Fibroblast of skin of scalp (primary cell): ENCODE data around the gene BICRAL. TPM values are rescaled to one million over a fixed set of nuclear protein-coding genes. Genes with fewer than 3 reads are reported as not detected.
A peak's percentile ranks its signal among the peaks of the same experiment; 100 is the strongest.
"Not testable (repeated sequence)": the region's sequence is repeated elsewhere in the genome, so short reads cannot be mapped to it uniquely, and the experiment has no call there.

ENCODE experiments used
- DNase-seq: peaks from one replicate; pipeline ENCODE4 v3.0.0-alpha.2; 2013
- polyA plus RNA-seq, 2 experiments: library from polyadenylated mRNA; unstranded; fragments of 120-200 nt; gene quantifications; one replicate each; pipeline ENCODE4 v1.2.1, GENCODE V29; 2013; ENCODE audit not compliant: insufficient read length in 2 of 2

Gene BICRAL, protein sequence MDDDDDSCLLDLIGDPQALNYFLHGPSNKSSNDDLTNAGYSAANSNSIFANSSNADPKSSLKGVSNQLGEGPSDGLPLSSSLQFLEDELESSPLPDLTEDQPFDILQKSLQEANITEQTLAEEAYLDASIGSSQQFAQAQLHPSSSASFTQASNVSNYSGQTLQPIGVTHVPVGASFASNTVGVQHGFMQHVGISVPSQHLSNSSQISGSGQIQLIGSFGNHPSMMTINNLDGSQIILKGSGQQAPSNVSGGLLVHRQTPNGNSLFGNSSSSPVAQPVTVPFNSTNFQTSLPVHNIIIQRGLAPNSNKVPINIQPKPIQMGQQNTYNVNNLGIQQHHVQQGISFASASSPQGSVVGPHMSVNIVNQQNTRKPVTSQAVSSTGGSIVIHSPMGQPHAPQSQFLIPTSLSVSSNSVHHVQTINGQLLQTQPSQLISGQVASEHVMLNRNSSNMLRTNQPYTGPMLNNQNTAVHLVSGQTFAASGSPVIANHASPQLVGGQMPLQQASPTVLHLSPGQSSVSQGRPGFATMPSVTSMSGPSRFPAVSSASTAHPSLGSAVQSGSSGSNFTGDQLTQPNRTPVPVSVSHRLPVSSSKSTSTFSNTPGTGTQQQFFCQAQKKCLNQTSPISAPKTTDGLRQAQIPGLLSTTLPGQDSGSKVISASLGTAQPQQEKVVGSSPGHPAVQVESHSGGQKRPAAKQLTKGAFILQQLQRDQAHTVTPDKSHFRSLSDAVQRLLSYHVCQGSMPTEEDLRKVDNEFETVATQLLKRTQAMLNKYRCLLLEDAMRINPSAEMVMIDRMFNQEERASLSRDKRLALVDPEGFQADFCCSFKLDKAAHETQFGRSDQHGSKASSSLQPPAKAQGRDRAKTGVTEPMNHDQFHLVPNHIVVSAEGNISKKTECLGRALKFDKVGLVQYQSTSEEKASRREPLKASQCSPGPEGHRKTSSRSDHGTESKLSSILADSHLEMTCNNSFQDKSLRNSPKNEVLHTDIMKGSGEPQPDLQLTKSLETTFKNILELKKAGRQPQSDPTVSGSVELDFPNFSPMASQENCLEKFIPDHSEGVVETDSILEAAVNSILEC
- polyA plus RNA-seq (2013, experiment 1 of 2; ENCODE audit: insufficient read length): 6.4 TPM
- polyA plus RNA-seq (2013, experiment 2 of 2; ENCODE audit: insufficient read length): 7.0 TPM

DNA sequence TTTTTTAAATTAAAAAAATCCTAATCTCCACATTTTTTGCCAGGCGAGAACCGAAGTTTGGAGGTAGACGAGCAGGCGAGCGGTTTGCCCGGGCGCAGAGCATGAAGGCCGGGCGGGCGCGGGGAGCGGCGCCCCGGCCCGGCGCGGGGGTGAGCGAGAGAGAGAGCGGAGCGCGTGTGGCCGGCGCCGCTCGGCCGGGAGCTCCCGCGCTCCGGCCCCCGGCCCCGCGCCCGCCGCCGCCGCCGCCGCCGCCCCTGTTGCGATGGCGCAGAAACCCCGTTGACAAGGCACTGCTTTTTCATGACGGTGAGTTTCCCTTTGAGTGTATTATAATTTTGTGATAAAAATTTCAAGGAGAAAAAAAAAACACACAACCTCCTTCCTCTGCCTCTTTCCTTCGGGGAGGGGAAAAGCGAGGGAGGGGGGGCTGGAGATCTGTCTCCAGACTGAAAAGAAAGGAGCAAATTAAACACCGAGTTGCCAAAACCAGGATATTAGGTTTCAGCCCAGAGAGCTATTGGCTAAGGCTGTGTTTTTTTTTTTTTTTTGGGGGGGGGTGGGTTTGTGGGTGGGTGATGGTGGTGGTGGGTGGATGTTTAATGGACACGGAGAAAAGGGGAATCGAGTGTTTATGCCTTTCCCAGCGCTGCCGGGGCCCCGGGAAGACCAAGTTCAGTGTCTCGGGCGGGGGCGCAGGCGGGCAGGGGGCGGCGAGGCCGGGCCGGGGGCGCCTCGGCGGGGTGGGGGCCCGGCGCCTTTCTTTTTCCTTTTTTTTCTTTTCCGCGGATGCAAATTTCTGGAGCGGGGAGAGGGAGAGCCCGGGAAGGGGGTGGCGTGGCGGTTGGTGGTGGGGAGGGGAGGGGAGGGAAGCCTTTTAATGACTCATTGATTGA, at the start of gene BICRAL:
TSS of gene BICRAL (plus strand) at position 257 of the 893 bp plus-strand sequence. CDS start 39,971 bp downstream, outside the sequence.
- peak; percentile 91 for DNase-seq

DNA sequence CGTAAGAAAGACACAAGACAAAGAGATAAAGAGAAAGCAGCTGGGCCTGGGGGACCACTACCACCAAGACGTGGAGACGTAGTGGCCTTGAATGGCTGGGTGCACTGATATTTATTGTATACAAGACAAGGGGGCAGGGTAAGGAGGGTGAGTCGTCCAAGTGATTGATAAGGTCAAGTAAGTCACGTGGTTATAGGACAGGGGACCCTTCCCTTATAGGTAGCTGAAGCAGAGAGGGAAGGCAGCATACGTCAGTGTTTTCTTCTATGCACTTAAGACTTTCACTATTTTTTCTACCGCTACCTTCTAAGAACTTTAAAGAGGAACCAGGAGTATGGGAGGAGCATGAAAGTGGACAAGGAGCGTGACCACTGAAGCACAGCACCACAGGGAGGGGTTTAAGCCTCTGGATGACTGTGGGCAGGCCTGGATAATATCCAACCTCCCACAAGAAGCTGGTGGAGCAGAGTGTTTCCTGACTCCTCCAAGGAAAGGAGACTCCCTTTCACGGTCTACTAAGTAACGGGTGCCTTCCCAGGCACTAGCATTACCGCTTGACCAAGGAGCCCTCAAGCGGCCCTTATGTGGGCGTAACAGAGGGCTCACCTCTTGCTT, 47.9 kb upstream of the BICRAL start:
- not testable (repeated sequence) for DNase-seq

DNA sequence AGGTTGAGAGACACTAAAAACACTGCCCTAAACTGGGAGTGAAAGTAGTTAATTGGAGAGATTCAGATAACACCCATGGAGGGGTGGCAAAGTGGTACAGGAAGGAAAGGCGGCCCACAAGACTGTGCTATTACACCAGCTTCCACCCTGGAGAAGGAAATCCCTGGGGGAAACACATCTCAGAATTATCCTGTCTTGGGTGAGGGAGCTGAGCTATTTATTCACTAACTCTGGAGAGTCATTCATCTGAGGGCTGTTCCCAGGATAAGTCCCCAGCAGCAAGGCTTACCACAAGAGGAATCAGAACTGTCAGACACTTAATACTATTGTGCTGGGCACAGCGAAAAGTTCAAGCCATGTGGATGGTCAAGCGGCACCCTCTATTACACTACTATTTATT, 45.9 kb upstream of the BICRAL start:
- DNase-seq: no peak

DNA sequence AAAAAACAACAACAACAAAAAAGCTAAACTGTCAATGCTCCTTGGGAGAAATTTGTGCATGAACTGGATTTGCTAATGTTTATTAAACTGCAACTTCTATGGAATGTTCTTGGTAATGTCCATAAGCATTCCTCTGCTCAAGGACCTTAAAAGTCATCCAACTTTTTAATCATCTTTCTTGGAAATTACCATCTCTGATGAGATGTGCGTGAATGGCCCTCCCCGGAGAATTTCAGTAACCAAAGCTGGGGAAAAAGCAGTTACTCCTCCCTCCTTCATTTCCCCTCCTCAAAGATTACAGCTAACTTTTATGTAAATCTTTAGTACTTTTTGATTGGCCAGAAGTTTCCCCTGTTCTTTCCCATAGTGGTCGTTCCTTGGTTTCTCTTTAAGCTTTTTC, 41.1 kb upstream of the BICRAL start:
- no peak for DNase-seq

DNA sequence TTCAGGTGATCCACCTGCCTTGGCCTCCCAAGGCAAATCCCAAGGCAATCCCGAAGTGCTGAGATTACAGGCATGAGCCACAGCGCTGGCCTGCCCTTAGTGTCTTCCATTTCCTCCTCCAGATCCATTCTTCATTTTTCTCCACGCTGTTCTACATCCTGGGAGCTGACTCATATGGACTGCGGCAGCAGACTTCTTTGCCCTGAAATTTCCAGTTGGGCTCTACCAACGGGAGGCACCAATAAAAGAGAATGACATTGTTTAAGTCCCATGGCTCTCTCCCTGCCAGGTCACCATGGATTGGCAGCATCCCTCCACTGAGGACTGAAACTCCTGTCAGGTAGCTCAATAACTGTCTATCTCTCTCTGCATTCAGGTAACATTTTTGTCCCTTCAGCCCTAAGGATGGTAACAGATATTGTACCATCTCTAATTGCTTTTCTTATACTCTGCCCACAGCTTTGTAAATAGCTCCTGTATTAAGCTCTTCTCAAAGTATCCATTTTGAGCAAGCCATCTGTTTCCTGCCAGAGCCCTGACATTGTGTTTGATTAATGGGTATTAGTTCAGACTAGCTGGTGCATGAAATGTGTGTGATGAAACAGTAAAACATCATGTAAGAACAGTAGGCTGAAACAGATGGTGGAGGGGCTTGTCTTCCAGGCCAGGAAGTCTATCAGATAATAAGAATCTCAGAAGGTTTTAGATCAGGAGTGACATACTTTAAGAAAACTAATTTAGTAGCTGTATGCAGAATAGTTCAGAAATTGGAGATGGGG, 39.5 kb upstream of the BICRAL start:
- DNase-seq: no peak

DNA sequence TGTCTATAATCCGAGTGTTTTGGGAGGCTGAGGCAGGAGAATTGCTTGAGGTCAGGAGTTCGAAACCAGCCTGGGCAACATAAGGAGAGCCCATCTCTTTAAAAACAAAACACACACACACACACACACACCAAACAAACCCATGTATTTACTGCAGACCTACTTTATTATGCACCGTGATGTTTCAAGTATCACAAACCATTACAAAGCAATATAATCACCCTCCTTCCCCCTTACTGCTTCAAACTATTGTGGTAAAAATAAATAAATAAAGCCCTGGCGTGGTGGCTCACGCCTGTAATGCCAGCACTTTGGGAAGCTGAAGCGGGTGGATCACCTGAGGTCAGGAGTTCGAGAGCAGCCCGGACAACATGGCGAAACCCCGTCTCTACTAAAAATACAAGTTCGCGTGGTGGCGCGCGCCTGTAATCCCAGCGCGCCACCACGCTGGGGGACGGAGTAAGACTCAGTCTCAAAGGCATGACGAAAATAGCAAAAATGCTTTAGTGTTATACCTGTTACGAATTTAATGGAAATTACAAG, 37.4 kb upstream of the BICRAL start:
- no peak for DNase-seq

DNA sequence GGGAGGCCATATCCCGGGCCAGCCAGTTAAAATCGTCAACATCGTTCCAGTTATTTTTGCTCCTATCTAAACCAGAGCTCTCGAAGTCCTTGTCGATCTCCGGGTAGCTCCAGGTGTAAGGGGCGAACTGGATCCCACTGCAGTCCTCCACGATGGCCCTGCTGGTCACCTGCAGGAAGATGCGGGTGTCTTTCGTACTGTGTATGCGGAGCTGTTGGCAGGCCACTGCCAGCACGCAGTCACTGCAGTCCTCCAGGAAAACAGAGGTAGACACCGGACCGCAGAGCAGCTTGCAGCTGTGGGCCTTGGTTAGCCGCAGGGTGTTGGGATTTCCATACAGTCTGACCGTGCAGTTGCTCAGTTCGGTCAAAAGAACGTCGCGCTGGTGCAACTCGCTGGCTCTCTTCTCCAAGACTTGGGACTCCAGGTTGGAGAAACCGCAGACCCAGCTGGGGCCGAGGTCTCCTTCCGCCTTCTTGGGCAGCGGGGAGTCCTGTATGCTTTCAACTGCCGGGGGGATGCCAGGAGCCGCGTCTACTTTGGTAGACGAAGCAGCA, 36.7 kb upstream of the BICRAL start:
- no peak for DNase-seq

DNA sequence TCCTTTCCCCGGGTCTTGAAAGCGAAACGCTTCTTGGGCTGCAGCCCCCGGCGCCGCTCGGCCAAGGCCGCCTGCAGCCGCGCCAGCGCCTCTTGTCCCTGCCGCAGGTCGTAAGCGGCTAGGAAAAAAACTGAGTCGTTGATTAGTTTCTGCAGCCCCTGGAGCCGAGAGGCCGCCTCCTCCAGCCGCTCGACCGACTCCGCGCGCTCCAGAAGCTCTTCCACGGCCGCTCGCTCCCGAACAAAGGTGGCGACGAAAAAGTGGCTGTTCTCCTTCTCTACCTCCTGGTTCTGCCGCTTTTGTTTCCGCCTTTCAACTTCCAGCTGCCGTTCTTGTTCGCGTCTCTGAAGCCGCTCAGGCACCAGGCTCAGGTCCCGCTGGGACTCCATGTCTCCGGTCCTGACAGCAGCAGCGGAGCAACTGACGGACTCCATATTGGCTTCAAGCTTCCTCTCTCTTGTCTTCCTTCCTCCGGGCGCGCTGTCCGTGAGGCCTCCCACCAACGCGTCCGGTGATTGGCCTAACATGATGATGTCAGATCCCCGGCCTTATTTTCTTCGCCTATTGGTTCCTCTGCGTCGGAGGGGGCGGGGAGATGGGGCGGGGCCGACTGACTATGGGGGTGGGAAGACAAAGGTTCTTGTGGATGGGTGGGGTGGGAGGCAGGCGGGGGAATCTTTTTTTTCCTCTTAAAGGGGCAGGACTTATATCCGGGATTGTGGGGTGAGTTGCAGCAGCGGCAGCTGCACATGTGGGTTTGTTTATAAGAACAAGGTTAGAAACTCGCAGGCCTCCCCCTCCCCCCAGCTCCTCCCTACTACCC, 36.0 kb upstream of the BICRAL start, which contains the start of gene TBCC:
TSS of gene TBCC (minus strand) at position 464 of the 823 bp plus-strand sequence. CDS start at position 434, 30 bp downstream.
- peak; percentile 99 for DNase-seq

DNA sequence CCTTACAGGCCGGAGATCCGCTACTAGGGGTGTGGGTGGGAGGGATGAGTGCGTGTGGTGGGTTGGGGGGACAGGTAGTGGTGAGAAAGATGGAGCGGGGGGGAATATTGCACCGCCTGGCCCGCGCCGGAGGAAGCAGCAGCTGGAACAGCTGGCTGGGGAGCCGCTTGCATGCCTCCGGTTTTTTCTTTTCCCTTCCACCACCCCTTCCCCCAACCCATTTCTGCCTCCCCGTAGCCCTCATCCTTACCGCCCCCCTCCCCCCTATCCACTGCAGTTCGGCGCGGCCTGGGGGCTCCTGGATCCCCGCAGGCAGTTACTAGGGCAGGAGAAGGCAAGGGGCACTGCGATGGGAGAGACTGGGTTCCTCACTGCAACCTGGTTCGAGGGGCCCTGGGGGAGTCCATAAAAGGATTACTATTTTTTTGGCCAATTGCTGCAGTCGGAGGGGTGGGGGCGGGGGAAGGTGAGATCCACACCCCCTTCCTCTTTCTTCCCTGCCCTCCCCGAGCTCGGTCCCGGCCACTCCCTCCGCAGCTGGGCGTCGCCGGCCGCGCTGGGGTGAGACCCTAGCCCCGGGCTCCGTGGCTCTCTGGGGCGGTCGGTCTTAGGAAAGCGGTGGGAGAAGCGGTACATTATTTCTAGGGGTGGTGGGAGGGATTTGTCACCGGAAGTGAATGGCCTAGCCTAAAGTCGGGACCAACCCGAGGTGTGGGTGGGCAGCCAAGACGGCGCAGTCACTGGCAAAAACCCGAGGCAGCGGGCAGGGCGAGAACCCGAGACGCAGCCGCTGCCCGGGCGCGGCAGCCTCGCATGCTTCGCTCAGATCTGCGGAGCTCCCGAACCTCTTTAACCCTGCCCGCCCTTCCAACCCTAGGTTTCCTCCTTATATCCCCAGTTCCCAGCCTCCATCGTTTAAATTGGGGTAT, 35.1 kb upstream of the BICRAL start:
- peak; percentile 95 for DNase-seq

DNA sequence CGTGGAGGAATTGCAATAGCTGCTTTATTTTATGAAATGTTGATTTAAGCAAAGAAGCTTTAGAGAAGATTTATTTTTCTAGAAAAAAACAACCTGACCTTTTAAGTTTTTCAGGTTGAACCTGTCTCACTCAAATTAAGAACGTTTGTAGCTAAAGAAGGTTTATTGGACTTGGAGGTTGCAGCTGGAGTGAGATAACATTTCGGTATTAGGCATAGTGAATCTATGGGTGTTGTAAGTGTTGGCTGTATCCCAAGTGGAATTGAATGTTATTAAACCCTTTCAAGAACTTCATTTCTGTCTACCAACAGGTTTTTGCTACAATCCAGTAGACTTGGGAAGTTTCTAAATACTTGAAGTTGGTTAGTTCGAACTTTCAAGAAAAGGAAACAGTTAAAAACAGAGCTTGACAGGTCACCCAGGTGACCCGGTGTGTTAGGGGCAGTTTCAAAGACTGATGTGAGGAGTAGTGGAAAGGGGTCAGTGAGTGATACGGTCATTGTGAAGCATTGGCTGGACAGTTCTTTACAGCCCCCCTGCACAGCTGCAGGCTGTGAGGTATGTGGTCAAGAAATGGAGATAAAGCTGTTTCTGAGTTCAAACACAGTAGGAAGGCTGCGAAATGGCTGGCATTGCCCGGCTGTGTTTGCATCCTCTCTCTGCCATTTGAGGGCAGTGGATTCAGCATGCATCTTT, 33.5 kb upstream of the BICRAL start:
- no peak for DNase-seq

DNA sequence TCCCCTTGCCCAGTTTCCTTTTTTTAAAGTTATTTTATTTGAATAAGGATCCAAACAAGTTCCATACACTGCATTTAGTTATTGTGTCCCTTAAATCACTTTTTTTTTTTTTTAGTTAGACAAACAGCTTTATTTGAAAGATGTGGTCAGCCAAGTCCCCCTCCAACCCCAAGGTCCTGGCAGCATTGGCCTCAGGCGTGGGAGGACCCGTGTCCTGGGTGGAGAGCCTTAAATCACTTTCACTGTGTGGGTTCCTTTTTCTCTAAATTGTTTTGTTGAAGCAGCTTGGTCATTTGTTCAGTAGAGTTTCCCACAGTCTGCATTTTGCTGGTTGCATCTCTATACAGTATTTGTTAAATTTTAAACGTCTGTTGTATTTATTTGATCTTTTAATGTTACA, 30.8 kb upstream of the BICRAL start:
- DNase-seq: no peak

DNA sequence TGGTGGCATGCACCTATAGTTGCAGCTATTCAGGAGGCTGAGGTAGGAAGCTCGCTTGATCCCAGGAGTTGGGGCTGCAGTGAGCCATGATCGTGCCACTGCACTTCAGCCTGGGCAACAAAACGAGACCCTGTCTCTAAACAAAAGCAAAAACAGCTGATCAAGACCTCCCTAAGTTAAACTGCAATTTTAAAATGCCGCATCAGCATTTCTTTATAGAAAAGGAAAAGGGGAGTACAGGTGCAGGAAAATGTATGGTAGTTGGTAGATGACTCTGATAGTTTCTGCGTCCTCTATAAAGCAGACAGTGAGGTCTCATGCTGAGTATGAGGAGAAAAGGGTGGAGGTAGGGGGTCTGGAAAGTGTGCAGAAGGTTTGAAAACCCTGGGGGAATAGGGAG, 27.1 kb upstream of the BICRAL start:
- DNase-seq: no peak

DNA sequence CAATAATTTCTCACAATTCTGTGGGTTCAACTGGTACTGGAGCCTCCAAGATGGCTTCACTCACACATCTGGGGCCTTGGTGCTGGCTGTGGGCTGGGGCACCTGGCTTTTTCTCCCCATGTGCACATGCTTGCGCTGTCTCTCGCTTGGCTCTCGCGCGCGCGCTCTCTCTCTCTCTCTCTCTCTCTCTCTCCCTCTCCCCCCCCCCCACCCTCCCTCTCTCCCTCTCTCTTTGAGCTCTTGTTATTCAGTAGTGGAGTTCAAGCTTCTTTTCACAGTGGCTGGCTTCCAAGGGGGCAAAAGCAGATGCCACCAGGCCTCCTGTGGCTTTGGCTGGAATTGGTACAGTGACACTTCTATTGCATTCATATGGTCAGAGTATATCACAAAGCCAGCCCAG, 25.1 kb upstream of the BICRAL start:
- DNase-seq: no peak

DNA sequence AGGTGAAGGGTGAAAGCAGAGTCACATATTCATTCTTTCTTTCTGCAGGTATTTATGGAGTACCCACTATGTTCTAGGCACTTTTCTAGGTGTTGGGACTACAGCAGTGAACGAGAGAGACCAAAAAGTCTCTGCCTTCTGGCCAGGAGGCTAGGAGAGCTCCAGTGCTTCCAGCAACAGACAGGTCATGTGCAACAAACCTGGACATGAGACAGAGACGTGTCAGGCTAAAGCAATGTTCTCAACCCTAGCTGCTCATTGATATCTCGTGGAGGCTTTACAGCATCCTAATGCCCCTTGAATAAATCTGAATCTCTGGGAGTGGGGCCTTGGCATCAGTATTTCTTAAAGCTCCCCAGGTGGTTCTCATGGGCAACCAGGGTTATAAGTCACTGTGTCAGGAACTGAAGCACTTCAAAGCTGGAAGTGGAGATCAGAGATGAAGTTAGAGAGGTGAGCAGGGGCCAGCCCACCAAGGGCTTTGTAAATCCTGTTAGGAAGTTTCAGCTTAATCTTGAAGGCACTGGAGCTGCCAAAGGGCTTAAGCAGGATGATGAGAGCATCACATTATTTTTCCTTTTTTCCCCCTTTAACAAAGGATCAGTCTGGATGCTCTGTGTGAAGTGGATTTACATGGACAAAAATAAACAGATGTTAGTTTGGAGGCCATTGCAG, 23.0 kb upstream of the BICRAL start:
- DNase-seq: no peak

DNA sequence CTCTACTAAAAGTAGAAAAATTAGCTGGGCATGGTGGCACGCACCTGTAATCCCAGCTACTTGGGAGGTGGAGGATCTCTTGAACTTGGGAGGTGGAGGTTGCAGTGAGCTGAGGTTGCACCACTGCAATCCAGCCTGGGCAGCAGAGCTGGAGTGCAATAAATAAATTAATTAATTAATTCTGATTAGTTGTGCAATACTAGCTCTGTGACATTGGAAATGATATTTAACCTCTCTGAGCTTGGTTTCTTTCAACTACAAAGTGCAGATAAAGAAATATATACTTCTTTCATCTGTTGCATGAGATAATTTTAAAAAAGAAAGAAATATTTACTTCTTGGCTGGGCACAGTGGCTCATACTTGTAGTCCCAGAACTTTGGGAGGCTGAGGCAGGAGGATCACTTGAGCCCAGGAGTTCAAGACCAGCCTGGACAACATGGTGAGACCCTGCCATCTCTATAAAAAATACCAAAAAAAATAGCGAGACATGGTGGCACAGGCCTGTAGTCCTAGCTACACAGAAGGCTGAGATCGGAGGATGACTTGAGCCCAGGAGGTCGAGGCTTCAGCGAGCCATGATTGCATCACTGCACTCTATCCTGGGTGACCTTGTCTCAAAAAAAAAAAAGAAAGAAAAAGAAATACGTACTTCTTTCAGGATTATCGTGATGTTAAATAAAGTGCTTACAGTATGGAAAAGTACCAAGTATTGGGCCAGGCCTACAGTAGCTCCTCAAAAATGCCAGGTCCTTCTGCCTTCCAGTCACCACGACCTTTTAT, 20.4 kb upstream of the BICRAL start:
- DNase-seq: no peak

DNA sequence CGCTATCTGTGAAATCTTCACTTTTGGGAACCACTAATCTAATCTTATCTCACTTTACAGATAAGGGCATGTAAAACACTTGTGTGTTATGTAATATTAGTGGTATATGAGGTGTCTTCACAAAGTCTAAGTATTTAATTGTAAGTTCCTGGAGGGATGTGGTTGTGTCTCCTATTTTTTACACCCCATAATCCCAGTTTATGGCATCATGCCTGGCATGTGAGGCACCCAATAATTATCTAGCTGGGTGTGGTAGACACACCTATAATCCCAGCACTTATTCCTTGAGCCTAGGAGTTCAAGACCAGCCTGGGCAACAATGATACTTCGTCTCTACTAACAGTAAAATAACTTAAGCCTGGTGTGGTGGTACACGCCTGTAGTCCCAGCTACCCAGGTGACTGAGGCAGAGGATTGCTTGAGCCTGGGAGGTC, 19.4 kb upstream of the BICRAL start:
- DNase-seq: no peak
